ENCODE measurements around the gene ADRA2B. TPM values are rescaled to one million over a fixed set of nuclear protein-coding genes. Genes with fewer than 3 reads are reported as not detected.

ADRA2B gene
- total RNA-seq, 6 experiments from 2014 or later = 1.7 to 8.1 (median 3.2) TPM

DNA sequence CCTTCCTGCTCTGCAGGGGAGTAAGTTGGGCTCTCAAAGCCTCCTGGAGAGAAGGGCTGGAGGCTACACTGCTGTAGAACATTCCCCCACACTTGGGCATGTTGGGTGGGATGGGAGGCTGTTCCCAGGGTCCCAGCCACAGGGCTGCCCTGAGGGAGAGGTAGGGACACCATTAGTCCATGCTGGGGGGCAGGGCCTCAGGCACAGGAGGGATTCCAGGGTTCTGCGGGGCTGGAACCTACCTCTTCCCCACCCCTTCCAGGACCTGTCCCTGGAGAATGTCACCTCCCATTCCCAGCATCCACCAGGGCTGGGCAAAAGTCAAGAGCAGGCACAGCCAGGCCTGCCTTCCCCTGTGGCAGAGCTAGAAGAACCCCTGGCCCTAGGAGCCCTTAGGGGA, 6.9 kb upstream of the ADRA2B start:
- H3K4me1 ChIP-seq = no peaks in the 10 kb centered on the region
- WGBS (ENCODE audit: insufficient coverage, low coverage, low lambda C conversion rate, missing lambda C conversion rate) = no CpG with 5 or more reads among the region's 1 CpG
- H3K9me3 ChIP-seq = no peaks in the 10 kb centered on the region
- DNase-seq = no peak
- intact Hi-C loops (cut with DNase I) = no loop called here
- no peak overlapping the region for H3K27ac ChIP-seq
- no peak for ATAC-seq
- no peak overlapping the region for H3K4me3 ChIP-seq
- no peaks in the 10 kb centered on the region for H3K36me3 ChIP-seq
- no peaks in the 10 kb centered on the region for H3K27me3 ChIP-seq
- TF ChIP-seq, protein P1, sequence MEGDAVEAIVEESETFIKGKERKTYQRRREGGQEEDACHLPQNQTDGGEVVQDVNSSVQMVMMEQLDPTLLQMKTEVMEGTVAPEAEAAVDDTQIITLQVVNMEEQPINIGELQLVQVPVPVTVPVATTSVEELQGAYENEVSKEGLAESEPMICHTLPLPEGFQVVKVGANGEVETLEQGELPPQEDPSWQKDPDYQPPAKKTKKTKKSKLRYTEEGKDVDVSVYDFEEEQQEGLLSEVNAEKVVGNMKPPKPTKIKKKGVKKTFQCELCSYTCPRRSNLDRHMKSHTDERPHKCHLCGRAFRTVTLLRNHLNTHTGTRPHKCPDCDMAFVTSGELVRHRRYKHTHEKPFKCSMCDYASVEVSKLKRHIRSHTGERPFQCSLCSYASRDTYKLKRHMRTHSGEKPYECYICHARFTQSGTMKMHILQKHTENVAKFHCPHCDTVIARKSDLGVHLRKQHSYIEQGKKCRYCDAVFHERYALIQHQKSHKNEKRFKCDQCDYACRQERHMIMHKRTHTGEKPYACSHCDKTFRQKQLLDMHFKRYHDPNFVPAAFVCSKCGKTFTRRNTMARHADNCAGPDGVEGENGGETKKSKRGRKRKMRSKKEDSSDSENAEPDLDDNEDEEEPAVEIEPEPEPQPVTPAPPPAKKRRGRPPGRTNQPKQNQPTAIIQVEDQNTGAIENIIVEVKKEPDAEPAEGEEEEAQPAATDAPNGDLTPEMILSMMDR (IDR thresholded peaks at IDR 0.05) = no peak
- TF ChIP-seq POLR2A (IDR thresholded peaks at IDR 0.05) = no peak

DNA sequence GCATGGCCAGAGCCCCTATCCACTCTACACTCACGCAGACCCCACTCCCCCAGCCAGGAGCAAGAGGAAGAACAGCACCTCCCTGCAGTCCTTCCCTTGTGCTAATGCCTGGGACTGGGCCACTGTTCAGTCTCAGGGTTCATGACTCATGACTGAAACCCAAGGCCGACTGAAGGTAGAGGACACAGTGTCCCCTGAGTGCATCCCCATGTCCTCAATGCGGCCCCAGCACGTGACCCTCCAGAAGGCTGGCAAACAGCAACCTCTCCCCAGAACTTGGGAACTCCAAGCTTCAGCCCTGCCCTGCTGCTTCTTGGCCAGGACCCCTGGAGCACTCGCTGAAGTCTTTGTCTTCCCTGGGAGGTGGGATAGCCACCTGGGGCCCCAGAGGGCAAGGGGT, 6.0 kb upstream of the ADRA2B start:
- H3K4me1 ChIP-seq = no peaks in the 10 kb centered on the region
- H3K27ac ChIP-seq = no peak overlapping the region
- no peak overlapping the region for H3K4me3 ChIP-seq
- DNase-seq (no peak), ATAC-seq (no peak)
- no peaks in the 10 kb centered on the region for H3K27me3 ChIP-seq
- intact Hi-C loops (cut with DNase I) = no loop called here
- TF ChIP-seq, protein P1 (IDR thresholded peaks at IDR 0.05) = no peak
- TF ChIP-seq POLR2A (IDR thresholded peaks at IDR 0.05) = no peak
- 67% methylated on average over 1 of the region's 5 CpGs for WGBS (ENCODE audit: insufficient coverage, low coverage, low lambda C conversion rate, missing lambda C conversion rate)
- H3K9me3 ChIP-seq = no peaks in the 10 kb centered on the region
- no peaks in the 10 kb centered on the region for H3K36me3 ChIP-seq

DNA sequence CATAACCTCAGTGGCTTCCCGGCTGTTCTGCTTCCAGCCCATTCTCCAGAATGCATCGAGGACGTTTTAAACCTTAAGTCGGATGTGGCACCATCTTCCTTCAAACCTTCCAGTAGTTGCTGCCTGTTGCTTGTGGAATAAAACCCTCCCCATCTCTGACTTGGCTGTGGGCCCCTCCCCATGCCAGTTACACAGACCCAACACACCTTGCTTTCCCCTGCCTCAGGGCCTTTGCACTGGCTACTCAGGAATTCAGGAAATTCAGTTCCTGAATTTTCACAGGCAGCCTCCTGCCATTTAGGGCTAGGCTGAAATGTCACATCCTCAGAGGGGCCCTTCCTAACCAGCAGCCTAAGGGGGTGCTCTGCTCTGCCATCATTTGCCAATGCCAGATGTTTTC, 5.0 kb upstream of the ADRA2B start:
- no peak for ATAC-seq
- no peak for DNase-seq
- Histone ChIP-seq H3K4me1 (peaks cover 0 to 5% (median 0%) of the 10 kb centered on the region in 4 donors), H3K9me3 (no peaks in the 10 kb centered on the region), H3K27ac (no peak overlapping the region), H3K36me3 (no peaks in the 10 kb centered on the region), H3K4me3 (no peak overlapping the region), H3K27me3 (no peaks in the 10 kb centered on the region)
- WGBS (ENCODE audit: insufficient coverage, low coverage, low lambda C conversion rate, missing lambda C conversion rate) = 81% methylated on average over 4 of the region's 4 CpGs
- TF ChIP-seq POLR2A (IDR thresholded peaks at IDR 0.05) = no peak
- TF ChIP-seq, protein P1 (IDR thresholded peaks at IDR 0.05) = no peak
- intact Hi-C loops (cut with DNase I) = no loop called here

DNA sequence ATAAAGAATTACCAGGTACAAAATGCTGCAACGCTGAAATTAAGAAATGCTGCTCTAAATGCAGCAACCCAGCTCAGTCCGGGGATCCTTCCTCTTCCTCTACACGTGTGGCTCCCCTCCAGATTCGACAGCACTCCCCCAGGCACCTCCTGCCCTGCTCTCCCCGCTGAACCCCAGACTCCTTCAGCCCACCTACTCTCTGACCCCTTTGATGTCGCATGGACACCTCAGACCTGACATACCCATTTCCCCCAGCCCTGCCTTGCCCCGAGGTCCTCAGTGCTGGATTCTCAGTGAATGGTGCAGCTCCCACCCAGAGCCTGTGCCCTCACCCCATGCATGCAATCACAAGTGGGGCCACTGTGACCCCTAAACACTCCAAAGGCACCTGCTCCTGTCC, 4.6 kb upstream of the ADRA2B start:
- Histone ChIP-seq H3K4me1 (peaks cover 0 to 6% (median 0%) of the 10 kb centered on the region in 4 donors), H3K36me3 (no peaks in the 10 kb centered on the region), H3K27ac (no peak overlapping the region), H3K27me3 (no peaks in the 10 kb centered on the region), H3K4me3 (no peak overlapping the region), H3K9me3 (no peaks in the 10 kb centered on the region)
- WGBS (ENCODE audit: insufficient coverage, low coverage, low lambda C conversion rate, missing lambda C conversion rate) = 38% methylated on average over 6 of the region's 7 CpGs
- no peak for TF ChIP-seq POLR2A (IDR thresholded peaks at IDR 0.05)
- TF ChIP-seq, protein P1 (IDR thresholded peaks at IDR 0.05) = no peak
- intact Hi-C loops (cut with DNase I) = no loop called here
- ATAC-seq (no peak), DNase-seq (no peak)
